GM19467 (cell line): ENCODE measurements around the gene TSHZ2.
"Not testable (repeated sequence)": the region's sequence is repeated elsewhere in the genome, so short reads cannot be mapped to it uniquely, and the experiment has no call there.

ENCODE experiments used
- ATAC-seq: cut with Tn5 transposase; IDR thresholded peaks from one replicate; pipeline ENCODE4 v1.9.1; 2021; ENCODE audit warnings: mild to moderate bottlenecking, moderate library complexity; ENCODE audit not compliant: unreplicated experiment

The TSHZ2 gene

DNA sequence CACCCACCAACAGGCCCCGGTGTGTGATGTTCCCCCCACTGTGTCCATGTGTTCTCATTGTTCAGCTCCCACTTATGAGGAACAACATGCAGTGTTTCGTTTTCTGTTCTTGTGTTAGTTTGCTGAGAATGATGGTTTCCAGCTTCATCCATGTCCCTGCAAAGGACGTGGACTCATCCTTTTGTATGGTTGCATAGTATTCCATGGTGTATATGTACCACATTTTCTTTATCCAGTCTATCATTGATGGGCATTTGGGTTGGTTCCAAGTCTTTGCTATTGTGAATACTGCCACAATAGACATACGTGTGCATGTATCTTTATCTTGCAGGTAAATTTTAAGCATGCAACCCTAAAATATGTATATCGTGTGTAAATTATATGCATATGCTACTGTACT lies 52.5 kb downstream of the TSHZ2 start:
- ATAC-seq, result not testable (repeated sequence)

GRCh38 chr20:53027089-53027488 lies 54.9 kb downstream of the TSHZ2 start:
- ATAC-seq, result no peak

DNA sequence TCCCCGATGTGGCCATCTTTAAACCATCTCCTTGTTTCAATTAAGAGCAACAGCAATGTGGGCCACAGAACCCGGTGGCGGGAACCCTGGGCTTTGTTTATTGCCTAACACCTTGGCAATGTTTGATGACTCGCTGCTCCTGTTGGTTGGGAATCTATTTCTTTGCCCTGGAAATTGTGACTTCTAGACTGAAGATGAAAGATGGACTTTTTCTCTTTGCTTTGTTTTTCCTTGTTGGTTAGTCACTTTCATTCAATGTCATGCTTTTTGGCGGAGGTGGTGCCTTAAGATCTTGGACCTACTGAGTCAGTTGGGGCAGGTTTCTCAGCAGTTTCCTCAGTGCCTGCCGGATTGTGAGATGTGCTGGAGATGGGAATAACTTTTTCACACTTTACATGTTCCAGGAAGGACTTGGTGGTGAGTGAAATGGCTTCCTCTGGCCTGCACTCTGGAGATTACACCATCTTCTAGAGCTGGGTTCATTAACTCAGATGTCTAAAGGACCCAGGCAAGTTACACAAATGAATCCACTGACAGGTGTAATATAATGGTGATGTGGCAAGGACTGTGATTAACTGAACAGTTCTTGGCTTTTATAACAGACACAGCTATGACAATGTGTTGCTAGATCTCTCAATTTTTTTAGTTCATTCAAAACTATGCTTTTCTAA lies 56.3 kb downstream of the TSHZ2 start:
- ATAC-seq, result no peak

GRCh38 chr20:53030061-53030460 lies 57.9 kb downstream of the TSHZ2 start:
- no peak for ATAC-seq

DNA sequence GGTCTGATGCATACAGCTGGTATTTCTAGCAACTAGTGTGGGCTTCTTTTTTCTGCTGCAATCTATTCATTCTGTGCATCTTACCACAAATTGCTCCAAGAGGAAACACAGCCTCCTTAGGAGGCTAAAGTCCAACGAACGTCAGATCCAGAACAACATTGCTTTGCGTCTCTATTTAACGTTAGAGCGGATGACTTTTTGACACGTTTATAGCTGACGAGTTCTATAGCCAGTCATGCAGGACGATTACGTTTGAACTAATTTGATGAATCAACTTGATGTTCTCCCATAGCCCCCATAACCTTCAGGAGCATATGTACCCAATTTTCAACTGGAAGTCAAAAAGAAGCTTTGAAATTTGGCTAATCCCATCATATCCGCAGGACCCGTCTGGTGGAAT lies 59.9 kb downstream of the TSHZ2 start:
- ATAC-seq, result no peak

DNA sequence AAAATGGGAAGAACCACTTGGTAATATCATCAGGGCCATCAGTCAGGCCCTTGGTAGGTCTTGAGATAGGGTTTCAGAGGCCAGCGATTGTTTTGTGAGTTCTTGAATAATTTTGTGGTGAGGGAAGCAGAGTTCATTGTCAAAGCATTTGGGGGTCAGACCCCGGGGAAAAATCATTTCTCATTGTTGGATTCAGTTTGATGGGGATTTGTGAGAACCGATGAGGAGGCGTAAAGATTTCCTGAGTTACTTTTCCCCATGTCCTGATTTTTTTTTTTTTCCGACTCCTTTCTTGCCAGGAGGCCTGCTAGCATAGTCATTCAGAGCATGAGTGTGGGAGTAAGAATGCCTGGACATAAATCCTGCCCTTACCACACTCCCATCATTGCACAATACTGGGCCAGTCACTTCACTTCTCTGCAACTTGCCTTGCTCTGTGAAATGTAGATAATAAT lies 60.3 kb downstream of the TSHZ2 start:
- no peak for ATAC-seq

DNA sequence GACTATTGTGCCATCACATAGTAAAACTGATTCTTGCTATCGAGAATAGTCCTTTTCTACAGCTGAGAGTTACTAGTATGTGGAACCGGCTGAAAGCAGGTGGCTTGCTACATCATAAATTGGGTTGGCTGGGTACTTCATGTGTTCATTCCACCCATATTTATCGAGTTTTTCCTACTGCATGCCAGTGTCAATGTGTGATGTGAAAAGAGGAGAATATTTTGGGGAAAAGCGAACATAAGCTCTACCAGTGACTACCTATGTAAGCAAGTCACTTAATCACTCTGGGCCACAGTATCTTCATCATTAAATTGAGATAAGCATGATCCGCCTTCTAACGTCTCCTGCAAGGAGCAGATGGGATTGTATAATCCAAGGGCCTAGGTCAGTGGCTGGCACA lies 61.0 kb downstream of the TSHZ2 start:
- no peak for ATAC-seq

GRCh38 chr20:53034899-53035298 lies 62.7 kb downstream of the TSHZ2 start:
- ATAC-seq, result no peak

GRCh38 chr20:53036992-53037391 lies 64.8 kb downstream of the TSHZ2 start:
- ATAC-seq, result no peak

DNA sequence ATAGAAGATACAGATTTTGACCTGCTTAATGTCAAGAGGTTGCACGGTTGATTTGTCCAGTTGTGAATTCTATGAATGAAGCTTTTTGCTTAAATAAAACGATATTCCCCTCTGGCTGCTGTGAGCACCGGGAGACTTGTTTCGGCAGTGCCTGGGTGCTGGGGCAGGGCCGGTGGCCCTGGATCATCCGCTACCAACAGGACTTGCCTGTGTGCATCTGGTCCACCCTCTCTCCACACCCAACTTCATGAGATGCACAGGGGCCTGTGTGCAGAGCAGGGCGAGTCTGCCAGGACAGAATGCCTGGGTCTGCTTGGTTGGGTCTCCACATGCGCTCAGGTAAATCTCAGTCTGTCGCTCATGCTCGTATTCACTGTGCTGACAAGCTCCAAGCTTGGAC lies 65.5 kb downstream of the TSHZ2 start:
- ATAC-seq, result no peak

GRCh38 chr20:53038299-53038698 lies 66.1 kb downstream of the TSHZ2 start:
- ATAC-seq, result no peak

- no peak for ATAC-seq
Observed at GRCh38 chr20:53040693-53041589, 68.8 kb downstream of the TSHZ2 start.

GRCh38 chr20:53042521-53042920 lies 70.4 kb downstream of the TSHZ2 start:
- ATAC-seq, result no peak

- no peak for ATAC-seq
Observed at GRCh38 chr20:53044296-53044695, 72.1 kb downstream of the TSHZ2 start.

GRCh38 chr20:53045941-53046340 lies 73.8 kb downstream of the TSHZ2 start:
- ATAC-seq, result no peak

- ATAC-seq, result no peak
Observed at GRCh38 chr20:53047203-53047602, 75.0 kb downstream of the TSHZ2 start.

DNA sequence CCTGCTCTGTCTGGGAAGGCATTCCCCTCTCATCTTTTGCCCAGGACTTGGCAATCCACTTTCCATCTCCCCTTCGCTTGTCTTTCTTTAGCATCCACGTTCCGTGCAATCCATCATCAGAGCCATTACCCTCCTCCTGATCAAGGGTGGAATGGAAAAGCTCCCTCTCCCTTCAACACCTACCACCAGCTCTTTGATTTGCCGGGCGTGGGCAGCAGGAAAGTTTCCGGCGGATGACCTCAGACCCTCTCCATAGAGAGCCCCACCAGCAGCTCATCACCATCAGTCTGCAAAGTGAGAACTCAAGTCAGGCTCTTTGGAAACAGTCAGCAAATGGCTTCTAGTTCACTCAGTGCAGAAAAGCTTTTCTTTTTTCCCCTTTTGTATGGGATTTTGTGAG lies 76.2 kb downstream of the TSHZ2 start:
- ATAC-seq, result no peak

DNA sequence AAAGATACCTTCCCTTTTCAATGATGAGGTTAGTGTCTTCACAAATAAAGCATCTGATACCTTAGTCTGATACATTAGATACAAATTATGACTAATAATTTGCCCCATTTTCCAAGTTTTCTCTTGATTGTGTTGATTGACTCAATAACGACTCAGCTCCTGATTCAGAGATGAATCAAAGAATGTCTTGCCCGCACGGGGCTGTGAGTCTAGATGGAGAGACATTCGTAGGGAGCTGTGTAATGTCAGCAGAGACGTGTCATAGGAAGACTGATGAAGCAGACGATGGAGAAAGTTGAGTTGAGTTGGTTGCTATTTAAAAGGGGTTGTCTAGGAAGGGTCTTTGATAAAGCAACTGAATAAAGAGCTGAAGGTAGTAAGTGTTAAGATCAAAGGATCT lies 78.2 kb downstream of the TSHZ2 start:
- no peak for ATAC-seq

GRCh38 chr20:53052380-53052779 lies 80.2 kb downstream of the TSHZ2 start:
- ATAC-seq, result no peak

GRCh38 chr20:53053595-53053994 lies 81.4 kb downstream of the TSHZ2 start:
- ATAC-seq, result no peak

- ATAC-seq, result no peak
Observed at GRCh38 chr20:53055367-53056067, 83.4 kb downstream of the TSHZ2 start.

DNA sequence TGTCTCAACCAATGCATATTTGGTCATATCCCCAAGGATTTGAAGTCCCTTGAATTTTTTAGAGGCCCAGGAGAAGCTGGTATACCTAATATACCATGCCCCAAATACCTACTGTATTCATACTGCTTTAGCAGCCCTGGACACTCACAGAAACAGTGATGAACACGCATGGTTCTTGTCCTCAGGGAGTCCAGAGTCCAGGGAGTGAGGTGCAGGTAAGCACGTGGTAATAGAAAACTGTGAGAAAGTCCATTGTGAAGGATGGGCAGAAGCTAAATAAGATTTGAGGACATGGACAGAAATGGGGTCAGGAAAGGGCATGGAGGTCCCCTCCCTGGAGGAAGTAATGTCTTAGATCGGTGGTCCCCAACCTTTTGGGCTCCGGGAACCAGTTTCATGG lies 85.4 kb downstream of the TSHZ2 start:
- ATAC-seq, result no peak
